ENCODE measurements around the gene LMCD1. TPM values are rescaled to one million over a fixed set of nuclear protein-coding genes. Genes with fewer than 3 reads are reported as not detected.

The LMCD1 gene
- total and polyA plus RNA-seq, 2 of the 8 experiments (the other 6 are each of a cell fraction or from before 2014, with no cell fraction given), result 12.3 to 26.5 TPM

DNA sequence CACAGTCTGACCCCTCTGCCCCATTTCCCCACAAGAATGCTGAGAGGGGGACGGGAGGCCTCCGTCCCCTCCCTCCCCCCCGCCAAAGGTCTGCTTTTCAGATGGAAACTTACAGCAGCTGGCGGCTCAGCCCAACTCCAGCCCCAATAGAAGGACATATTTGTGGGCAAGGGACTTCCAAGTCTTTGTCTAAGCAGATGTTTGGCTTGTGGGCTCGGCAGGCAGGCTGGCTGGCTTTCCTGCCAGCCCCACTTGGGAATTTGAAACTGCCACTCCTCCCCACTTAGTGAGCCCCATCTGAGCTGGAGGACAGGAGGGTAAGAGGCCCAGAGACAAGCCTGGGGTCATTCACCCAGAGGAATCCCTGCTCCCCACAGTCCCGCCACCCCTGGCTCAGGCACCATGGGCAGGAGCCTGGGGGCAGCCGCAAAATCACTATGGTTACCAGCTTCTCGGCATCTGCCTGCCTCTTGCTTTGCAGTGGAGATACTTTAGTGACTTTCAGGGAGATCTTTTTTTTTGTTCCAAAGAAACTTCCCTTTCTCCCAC lies 53.6 kb downstream of the LMCD1 start:
- H3K14ac ChIP-seq (ENCODE audit: insufficient read length), result no peak overlapping the region
- no peak overlapping the region for H3K27ac ChIP-seq (ENCODE audit: low read depth, low read length)
- H2AFZ ChIP-seq (ENCODE audit: low read length), result no peak overlapping the region
- no peak overlapping the region for H2BK120ac ChIP-seq (replicated peaks; ENCODE audit: low read depth, low read length)
- WGBS, 2 experiments (ENCODE audit: extremely low coverage in 1 of 2, insufficient coverage in 1 of 2, insufficient read length in 1 of 2, insufficient replicate concordance in 2 of 2, low coverage in 1 of 2, low lambda C conversion rate in 2 of 2, missing lambda C conversion rate in 1 of 2), result 79% methylated on average over 6 of the region's 8 CpGs; no CpG with 5 or more reads in 1 of the 2 experiments
- ChIA-PET POLR2A (ENCODE audit: partially characterized antibody) (interaction anchor here (1.1 kb wide), 1 partner anchor 56 kb away, joined by 3 read pairs; no protein-coding TSS in a partner anchor), CTCF (ENCODE audit: partially characterized antibody) (interaction anchor here (0.9 to 1.3 kb wide), 6 partner anchors 13 to 138 kb away, joined by 3 to 4 read pairs (median 3); no protein-coding TSS in a partner anchor)
- no peak overlapping the region for H4K8ac ChIP-seq (ENCODE audit: extremely low read depth, insufficient read depth, low read length)
- H3K23me2 ChIP-seq (ENCODE audit: low read depth, low read length), result no peaks in the 10 kb centered on the region
- H3K9me3 ChIP-seq (ENCODE audit: insufficient read depth in 2 of 2, low read depth in 1 of 2, low read length in 1 of 2), result no peaks in the 10 kb centered on the region
- H2BK5ac ChIP-seq (ENCODE audit: low read depth, low read length), result no peak overlapping the region
- DNase-seq (ENCODE audit: low read depth in 1 of 2, low spot score in 2 of 2) (peak in 1 of 2 experiments; percentile 7), FAIRE-seq (no peak)
- H3K4ac ChIP-seq (replicated peaks; ENCODE audit: insufficient read length, low read depth, low read length), result no peak overlapping the region
- H3K27me3 ChIP-seq (replicated peaks in 1 of 4; ENCODE audit: control insufficient read depth in 3 of 4, extremely low read depth in 1 of 4, insufficient read depth in 3 of 4, low read length in 3 of 4), result no peaks in the 10 kb centered on the region
- no peak overlapping the region for H3K56ac ChIP-seq (replicated peaks; ENCODE audit: insufficient read length, low read depth, low read length)
- H4K91ac ChIP-seq (replicated peaks; ENCODE audit: insufficient read length, low read length), result no peak overlapping the region
- H3K4me3 ChIP-seq (ENCODE audit: extremely low read depth in 1 of 4, insufficient read depth in 2 of 4, low read depth in 3 of 4, low read length in 4 of 4), result no peak overlapping the region
- H2AK5ac ChIP-seq (ENCODE audit: low read depth, low read length), result no peak overlapping the region
- peaks cover 0 to 3% (median 0%) of the 10 kb centered on the region in 4 experiments; a peak in 1 of 7 replicates for H3K4me1 ChIP-seq (replicated peaks in 1 of 4; ENCODE audit: control insufficient read depth in 3 of 4, insufficient read depth in 4 of 4, low read length in 3 of 4)
- no peaks in the 10 kb centered on the region for H4K20me1 ChIP-seq (replicated peaks in 1 of 2; ENCODE audit: control insufficient read depth in 1 of 2, insufficient read depth in 2 of 2, low read length in 2 of 2)
- peak overlapping the region in 1 of 2 experiments; percentile 12; a peak in 2 of 4 replicates for H3K4me2 ChIP-seq (ENCODE audit: insufficient read depth in 1 of 2, low read depth in 2 of 2, low read length in 2 of 2)
- peaks cover 4% of the 10 kb centered on the region for H3K79me1 ChIP-seq (ENCODE audit: low read depth, low read length)
- H3K36me3 ChIP-seq (ENCODE audit: control insufficient read depth in 2 of 4, insufficient read depth in 4 of 4, low read length in 3 of 4), result peaks cover 0 to 11% (median 0%) of the 10 kb centered on the region in 4 experiments; a peak in 1 of 8 replicates
- H2BK12ac ChIP-seq (ENCODE audit: low read depth, low read length), result no peak overlapping the region
- no peak overlapping the region for H2BK20ac ChIP-seq (ENCODE audit: low read length)
- no peak overlapping the region for H3K9ac ChIP-seq (replicated peaks in 1 of 4; ENCODE audit: extremely low read depth in 1 of 4, low read depth in 3 of 4, low read length in 3 of 4)
- H3K79me2 ChIP-seq (ENCODE audit: control insufficient read depth in 1 of 2, insufficient read depth in 2 of 2, low read length in 2 of 2), result no peaks in the 10 kb centered on the region
- H2BK15ac ChIP-seq (ENCODE audit: low read length), result no peak overlapping the region
- no peak overlapping the region for H4K5ac ChIP-seq (ENCODE audit: insufficient read length, low read depth, low read length)
- peak; percentile 27; the same call in 1 of the 2 replicates for TF ChIP-seq YY1 (IDR thresholded peaks at IDR 0.05; ENCODE audit: low read depth, low read length)
- no peak for TF ChIP-seq JUN (IDR thresholded peaks at IDR 0.05; ENCODE audit: low read depth, low read length)
- peak; percentile 42 for TF ChIP-seq ASH2L (IDR thresholded peaks at IDR 0.05; ENCODE audit: low read length)
- TF ChIP-seq USF2 (IDR thresholded peaks at IDR 0.05; ENCODE audit: low read length), result no peak
- H3K18ac ChIP-seq (ENCODE audit: extremely low read depth, low read length), result no peak overlapping the region
- H3K23ac ChIP-seq (ENCODE audit: insufficient read length), result no peak overlapping the region

Measured in H1 (cell line).